NCI-H524 treated with DMSO at 0.1 percent for 48 hours (cell line): ENCODE data around the gene TADA2B.

ENCODE experiments used
- DNase-seq: peaks from one replicate; lab custom pipeline; 2025; lab: John Stamatoyannopoulos, UW

The TADA2B gene

GRCh38 chr4:7043284-7044136 is at the start of gene TADA2B:
Gene TADA2B (plus strand): TSS chr4:7043372. CDS start chr4:7043580, 208 bp downstream.
- no peak for DNase-seq

GRCh38 chr4:6996481-6996880 is 46.7 kb upstream of the TADA2B start:
- no peak for DNase-seq

GRCh38 chr4:6999172-7000086 is 43.7 kb upstream of the TADA2B start:
- DNase-seq, result no peak

- DNase-seq, result no peak
These were observed 42.6 kb upstream of the TADA2B start for GRCh38 chr4:7000421-7001176.

GRCh38 chr4:7001271-7001670 is 41.9 kb upstream of the TADA2B start:
- no peak for DNase-seq

GRCh38 chr4:7002336-7002735 is 40.8 kb upstream of the TADA2B start:
- no peak for DNase-seq

GRCh38 chr4:7003176-7003878 is 39.8 kb upstream of the TADA2B start:
- no peak for DNase-seq

GRCh38 chr4:7003879-7004240 is 39.3 kb upstream of the TADA2B start:
- DNase-seq, result no peak

GRCh38 chr4:7004331-7004730 is 38.8 kb upstream of the TADA2B start:
- no peak for DNase-seq

- DNase-seq, result no peak
These were observed 37.6 kb upstream of the TADA2B start for GRCh38 chr4:7005571-7005970.

GRCh38 chr4:7006411-7006810 is 36.8 kb upstream of the TADA2B start:
- DNase-seq, result no peak

- no peak for DNase-seq
These were observed 35.8 kb upstream of the TADA2B start for GRCh38 chr4:7007142-7007907.

GRCh38 chr4:7007944-7008343 is 35.2 kb upstream of the TADA2B start:
- no peak for DNase-seq

- DNase-seq, result no peak
These were observed 33.6 kb upstream of the TADA2B start for GRCh38 chr4:7009564-7009963.

GRCh38 chr4:7013175-7013574 is 30.0 kb upstream of the TADA2B start:
- no peak for DNase-seq

- no peak for DNase-seq
These were observed 28.4 kb upstream of the TADA2B start for GRCh38 chr4:7014815-7015214.

GRCh38 chr4:7015383-7016035 is 27.7 kb upstream of the TADA2B start:
- no peak for DNase-seq

- DNase-seq, result no peak
These were observed 27.1 kb upstream of the TADA2B start for GRCh38 chr4:7016086-7016485.

- DNase-seq, result no peak
These were observed 26.7 kb upstream of the TADA2B start for GRCh38 chr4:7016512-7016911.

- no peak for DNase-seq
These were observed 25.6 kb upstream of the TADA2B start for GRCh38 chr4:7017446-7018048.
